AG09319 (cell line): ENCODE measurements around the gene MED8.
"Not testable (repeated sequence)": the region's sequence is repeated elsewhere in the genome, so short reads cannot be mapped to it uniquely, and the experiment has no call there.

Experiments
- DNase-seq: peaks from one replicate; pipeline ENCODE4 v3.0.0-alpha.2; 2010; ENCODE audit warnings: low read depth; ENCODE audit errors: extremely low read depth
- TF ChIP-seq, protein P1 (sequence below): IDR thresholded peaks from 2 replicates; pipeline ENCODE4 v1.5.1; 2011; ENCODE audit warnings: low read depth, mild to moderate bottlenecking, inconsistent platforms, low read length, moderate library complexity

Gene MED8

DNA sequence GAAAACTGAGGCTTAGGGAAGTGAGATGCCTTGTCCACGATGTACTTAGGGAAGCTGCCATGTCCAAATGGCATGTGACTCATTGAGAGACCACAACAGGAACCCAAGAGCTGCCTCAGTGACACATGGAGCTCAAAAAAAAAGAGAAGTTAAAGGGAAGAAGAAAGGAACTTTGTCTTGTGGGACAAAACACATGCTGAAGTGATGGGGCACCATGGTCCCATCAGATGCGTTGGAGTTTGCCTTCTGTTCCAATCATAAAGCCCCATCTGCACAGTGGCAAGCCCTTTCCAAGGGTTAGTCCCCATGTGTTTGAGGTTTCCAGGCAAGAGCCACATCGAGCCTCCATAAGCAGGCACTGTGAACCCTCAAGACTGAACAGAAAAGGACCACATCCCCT, 8.0 kb downstream of the MED8 start:
- no peak for DNase-seq
- TF ChIP-seq, protein P1, sequence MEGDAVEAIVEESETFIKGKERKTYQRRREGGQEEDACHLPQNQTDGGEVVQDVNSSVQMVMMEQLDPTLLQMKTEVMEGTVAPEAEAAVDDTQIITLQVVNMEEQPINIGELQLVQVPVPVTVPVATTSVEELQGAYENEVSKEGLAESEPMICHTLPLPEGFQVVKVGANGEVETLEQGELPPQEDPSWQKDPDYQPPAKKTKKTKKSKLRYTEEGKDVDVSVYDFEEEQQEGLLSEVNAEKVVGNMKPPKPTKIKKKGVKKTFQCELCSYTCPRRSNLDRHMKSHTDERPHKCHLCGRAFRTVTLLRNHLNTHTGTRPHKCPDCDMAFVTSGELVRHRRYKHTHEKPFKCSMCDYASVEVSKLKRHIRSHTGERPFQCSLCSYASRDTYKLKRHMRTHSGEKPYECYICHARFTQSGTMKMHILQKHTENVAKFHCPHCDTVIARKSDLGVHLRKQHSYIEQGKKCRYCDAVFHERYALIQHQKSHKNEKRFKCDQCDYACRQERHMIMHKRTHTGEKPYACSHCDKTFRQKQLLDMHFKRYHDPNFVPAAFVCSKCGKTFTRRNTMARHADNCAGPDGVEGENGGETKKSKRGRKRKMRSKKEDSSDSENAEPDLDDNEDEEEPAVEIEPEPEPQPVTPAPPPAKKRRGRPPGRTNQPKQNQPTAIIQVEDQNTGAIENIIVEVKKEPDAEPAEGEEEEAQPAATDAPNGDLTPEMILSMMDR: no peak

DNA sequence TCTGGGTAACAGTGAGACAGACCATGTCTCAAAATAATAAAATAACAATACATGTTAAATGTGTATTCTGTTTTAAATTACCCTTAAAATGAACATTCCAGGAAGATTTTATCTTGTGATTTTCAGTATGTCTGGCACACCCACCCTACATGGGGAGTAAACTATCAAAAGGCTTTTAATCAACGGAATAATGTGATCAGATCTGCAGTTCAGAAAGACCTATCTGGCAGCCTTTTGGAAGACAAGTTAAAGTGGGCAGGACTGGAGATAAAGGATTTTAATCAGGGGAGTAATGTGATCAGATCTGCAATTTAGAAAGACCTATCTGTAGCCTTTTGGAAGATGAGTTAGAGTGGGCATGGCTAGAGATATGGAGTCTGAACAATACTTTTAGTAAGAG, 10.1 kb downstream of the MED8 start:
- no peak for DNase-seq
- TF ChIP-seq, protein P1: no peak

- no peak for DNase-seq
Measured at GRCh38 chr1:43377831-43378230, 11.8 kb downstream of the MED8 start.

DNA sequence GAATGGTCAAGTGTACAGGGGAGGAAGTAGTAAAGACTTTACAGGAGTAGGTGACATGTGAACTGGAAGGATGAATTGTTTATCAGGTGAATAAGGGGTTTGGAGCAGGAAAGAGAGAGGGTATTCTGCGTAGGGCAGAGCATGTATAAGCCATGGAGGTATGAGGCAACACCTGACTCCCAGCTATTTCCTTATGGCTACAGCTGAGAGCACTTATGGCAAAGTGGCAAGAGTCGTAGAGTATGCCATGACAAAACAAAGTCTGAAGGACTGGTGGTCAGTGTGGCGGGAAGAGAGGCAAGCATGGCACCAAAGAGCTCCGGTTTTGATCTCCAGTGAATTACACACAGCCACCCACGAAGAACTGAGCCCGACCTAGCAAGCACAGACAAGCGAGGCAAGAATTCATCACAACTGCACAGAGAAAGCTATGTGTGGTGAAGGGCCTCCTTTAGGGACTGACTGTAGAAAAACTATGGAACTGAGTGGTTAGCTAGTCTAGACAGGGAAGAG, 12.8 kb downstream of the MED8 start:
- TF ChIP-seq, protein P1: no peak
- DNase-seq: no peak

More at GRCh38 chr1:43377831-43378230, 11.8 kb downstream of the MED8 start:
- TF ChIP-seq, protein P1: no peak

DNA sequence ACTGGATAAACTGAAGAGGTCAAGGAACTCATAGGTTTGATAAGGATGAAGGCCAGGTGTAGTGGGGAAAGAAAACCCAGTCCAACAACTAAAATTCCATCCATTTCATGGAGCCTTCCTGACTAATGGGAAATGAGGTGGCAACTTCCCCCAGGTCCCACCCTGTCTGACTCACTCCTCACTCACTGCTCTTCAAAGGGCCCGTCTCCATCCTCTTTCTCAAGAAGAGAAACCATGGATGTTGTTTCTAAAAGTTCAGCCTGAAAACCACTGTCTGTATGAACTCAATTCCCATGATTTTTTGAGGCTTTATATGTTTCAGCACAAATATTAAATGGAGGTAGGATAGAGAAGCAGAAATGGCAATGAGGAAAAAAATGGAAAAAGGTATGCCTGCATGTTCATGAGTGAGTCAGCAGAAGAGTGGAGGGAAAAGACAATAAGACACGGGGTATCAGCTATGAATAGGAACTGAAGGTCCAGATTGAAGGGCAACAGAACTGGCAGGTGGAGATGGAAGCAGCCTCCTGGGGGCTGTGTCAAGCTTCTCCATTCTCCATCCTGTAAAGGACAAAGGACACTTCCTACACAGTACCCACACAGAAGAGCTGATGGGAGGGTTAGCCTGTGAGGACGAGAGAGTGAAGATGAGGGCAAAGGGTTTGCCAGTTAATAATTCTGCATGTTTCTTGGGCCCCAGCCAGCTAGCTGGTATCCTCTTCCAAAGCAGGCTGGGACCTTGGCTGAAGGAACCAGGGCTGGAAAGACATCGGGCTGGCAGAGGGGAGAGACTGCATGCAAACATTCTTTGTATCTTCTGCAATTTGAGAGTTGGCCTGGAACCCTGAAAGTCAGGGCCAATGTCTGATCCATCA, 16.3 kb downstream of the MED8 start:
- DNase-seq: peak; percentile 36

GRCh38 chr1:43372172-43372571, 17.4 kb downstream of the MED8 start:
- TF ChIP-seq, protein P1: no peak
- DNase-seq: no peak

More for the DNA sequence above, 16.3 kb downstream of the MED8 start:
- TF ChIP-seq, protein P1: no peak

DNA sequence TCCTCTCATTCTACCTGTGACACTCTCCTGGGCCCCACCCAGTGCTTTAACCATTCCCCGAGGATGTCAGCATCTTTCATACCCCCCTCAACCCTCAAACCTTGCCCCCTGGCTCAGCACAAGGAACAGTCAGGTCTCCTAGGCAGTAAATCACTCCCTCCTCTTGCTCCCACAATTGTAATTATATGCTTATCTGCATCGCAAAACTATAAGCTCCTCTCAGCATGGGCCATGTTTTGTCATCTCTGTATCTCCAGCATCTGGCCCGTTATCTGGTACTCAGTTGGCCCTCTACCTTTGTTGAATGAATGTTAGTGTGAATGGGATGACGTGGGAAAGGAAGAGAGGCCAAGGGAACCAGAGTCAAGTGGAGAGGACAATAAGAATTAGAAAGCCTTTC, 19.0 kb downstream of the MED8 start:
- TF ChIP-seq, protein P1: no peak
- no peak for DNase-seq

DNA sequence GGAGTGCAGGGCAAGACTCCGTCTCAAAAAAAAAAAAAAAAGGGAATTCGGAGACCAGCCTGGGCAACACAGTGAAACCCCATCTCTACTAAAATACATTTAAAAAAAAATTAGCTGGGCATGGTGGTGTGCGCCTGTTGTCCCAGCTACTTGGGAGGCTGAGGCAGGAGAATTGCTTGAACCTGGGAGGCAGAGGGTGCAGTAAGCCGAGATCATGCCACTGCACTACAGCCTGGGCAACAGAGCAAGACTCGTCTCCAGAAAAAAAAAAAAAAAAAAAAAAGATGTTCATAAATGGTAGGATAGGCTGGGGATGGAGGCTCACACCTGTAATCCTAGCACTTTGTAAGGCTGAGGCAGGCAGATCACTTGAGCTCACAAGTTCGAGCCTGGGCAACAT, 19.8 kb downstream of the MED8 start:
- DNase-seq: not testable (repeated sequence)
